ENCODE measurements around the gene PLEKHA8. TPM values are rescaled to one million over a fixed set of nuclear protein-coding genes. Genes with fewer than 3 reads are reported as not detected.

PLEKHA8 gene
- total and polyA plus RNA-seq, 2 of the 8 experiments (the other 6 are each of a cell fraction or from before 2014, with no cell fraction given), result 10.7 to 44.0 TPM

- no peak overlapping the region for H2AK5ac ChIP-seq (ENCODE audit: low read depth, low read length)
- ChIA-PET CTCF (ENCODE audit: partially characterized antibody) (interaction anchor here (0.7 to 4.7 kb wide), 4 partner anchors 12 to 451 kb away, joined by 3 to 17 read pairs (median 8); no protein-coding TSS in a partner anchor), POLR2A (ENCODE audit: partially characterized antibody) (no interaction called here)
- H3K18ac ChIP-seq (ENCODE audit: extremely low read depth, low read length), result no peak overlapping the region
- no peaks in the 10 kb centered on the region for H3K27me3 ChIP-seq (replicated peaks in 1 of 4; ENCODE audit: control insufficient read depth in 3 of 4, extremely low read depth in 1 of 4, insufficient read depth in 3 of 4, low read length in 3 of 4)
- FAIRE-seq (no peak), DNase-seq (ENCODE audit: low read depth in 1 of 2, low spot score in 2 of 2) (no peak)
- H2BK20ac ChIP-seq (ENCODE audit: low read length), result no peak overlapping the region
- H3K9ac ChIP-seq (replicated peaks in 1 of 4; ENCODE audit: extremely low read depth in 1 of 4, low read depth in 3 of 4, low read length in 3 of 4), result no peak overlapping the region
- no peak for TF ChIP-seq ASH2L (IDR thresholded peaks at IDR 0.05; ENCODE audit: low read length)
- no peak overlapping the region for H2BK12ac ChIP-seq (ENCODE audit: low read depth, low read length)
- no peaks in the 10 kb centered on the region for H3K23me2 ChIP-seq (ENCODE audit: low read depth, low read length)
- no peak overlapping the region for H3K27ac ChIP-seq (ENCODE audit: low read depth, low read length)
- no peak overlapping the region for H3K14ac ChIP-seq (ENCODE audit: insufficient read length)
- H3K4me2 ChIP-seq (ENCODE audit: insufficient read depth in 1 of 2, low read depth in 2 of 2, low read length in 2 of 2), result no peak overlapping the region
- no peak overlapping the region for H3K23ac ChIP-seq (ENCODE audit: insufficient read length)
- H2BK120ac ChIP-seq (replicated peaks; ENCODE audit: low read depth, low read length), result no peak overlapping the region
- H3K36me3 ChIP-seq (ENCODE audit: control insufficient read depth in 2 of 4, insufficient read depth in 4 of 4, low read length in 3 of 4), result peaks cover 0 to 3% (median 0%) of the 10 kb centered on the region in 4 experiments; a peak in 2 of 8 replicates
- peaks cover 0 to 2% (median under 1%) of the 10 kb centered on the region in 4 experiments; a peak in 1 of 7 replicates for H3K4me1 ChIP-seq (replicated peaks in 1 of 4; ENCODE audit: control insufficient read depth in 3 of 4, insufficient read depth in 4 of 4, low read length in 3 of 4)
- no peak overlapping the region for H4K8ac ChIP-seq (ENCODE audit: extremely low read depth, insufficient read depth, low read length)
- H3K4ac ChIP-seq (replicated peaks; ENCODE audit: insufficient read length, low read depth, low read length), result no peak overlapping the region
- no peak overlapping the region for H3K56ac ChIP-seq (replicated peaks; ENCODE audit: insufficient read length, low read depth, low read length)
- H3K9me3 ChIP-seq (ENCODE audit: insufficient read depth in 2 of 2, low read depth in 1 of 2, low read length in 1 of 2), result no peaks in the 10 kb centered on the region
- H3K79me2 ChIP-seq (ENCODE audit: control insufficient read depth in 1 of 2, insufficient read depth in 2 of 2, low read length in 2 of 2), result no peaks in the 10 kb centered on the region
- H3K4me3 ChIP-seq (ENCODE audit: extremely low read depth in 1 of 4, insufficient read depth in 2 of 4, low read depth in 3 of 4, low read length in 4 of 4), result no peak overlapping the region
- H2BK15ac ChIP-seq (ENCODE audit: low read length), result no peak overlapping the region
- H2AFZ ChIP-seq (ENCODE audit: low read length), result no peak overlapping the region
- peaks cover 0 to 3% of the 10 kb centered on the region in 2 experiments for H4K20me1 ChIP-seq (replicated peaks in 1 of 2; ENCODE audit: control insufficient read depth in 1 of 2, insufficient read depth in 2 of 2, low read length in 2 of 2)
- H2BK5ac ChIP-seq (ENCODE audit: low read depth, low read length), result no peak overlapping the region
- H4K91ac ChIP-seq (replicated peaks; ENCODE audit: insufficient read length, low read length), result no peak overlapping the region
- no peak overlapping the region for H4K5ac ChIP-seq (ENCODE audit: insufficient read length, low read depth, low read length)
- H3K79me1 ChIP-seq (ENCODE audit: low read depth, low read length), result no peaks in the 10 kb centered on the region
Observed at GRCh38 chr7:30086529-30086928, 58.3 kb downstream of the PLEKHA8 start.
